IMR-90 (cell line): ENCODE results near the gene PIGU.

Source experiments
- BHLHE40 ChIP-seq: fragments of 150-350 bp; IDR thresholded peaks from 2 replicates; pipeline ENCODE4 v1.6.1; 2016; ENCODE audit warnings: mild to moderate bottlenecking, low read depth, low read length
- CEBPB ChIP-seq: IDR thresholded peaks from 2 replicates; pipeline ENCODE4 v1.6.1; 2012; ENCODE audit warnings: low read depth, low read length, improper control_type of control experiment
- FOS ChIP-seq: fragments of 150-350 bp; IDR thresholded peaks from 2 replicates; pipeline ENCODE4 v1.6.1; 2016; ENCODE audit warnings: low read depth, low read length
- MAFK ChIP-seq: IDR thresholded peaks from 2 replicates; pipeline ENCODE4 v1.6.1; 2012; ENCODE audit warnings: low read depth, low read length, improper control_type of control experiment
- MAZ ChIP-seq: IDR thresholded peaks from 2 replicates; pipeline ENCODE4 v1.6.1; 2012; ENCODE audit warnings: low read depth, mild to moderate bottlenecking, low read length, improper control_type of control experiment, moderate library complexity, borderline replicate concordance
- MXI1 ChIP-seq: IDR thresholded peaks from 2 replicates; pipeline ENCODE4 v1.6.1; 2012; ENCODE audit warnings: low read depth, mild to moderate bottlenecking, low read length, moderate library complexity, borderline replicate concordance
- POLR2A ChIP-seq: IDR thresholded peaks from 2 replicates; pipeline ENCODE4 v1.6.1; 2012; ENCODE audit warnings: mild to moderate bottlenecking, low read depth, low read length
- RAD21 ChIP-seq: IDR thresholded peaks from 2 replicates; pipeline ENCODE4 v1.6.1; 2012; ENCODE audit warnings: low read length, improper control_type of control experiment
- RFX5 ChIP-seq: IDR thresholded peaks from 2 replicates; pipeline ENCODE4 v1.8.0; 2012; ENCODE audit warnings: low read depth, mild to moderate bottlenecking, low read length, moderate library complexity
- TF ChIP-seq, protein P1 (sequence below): conservative IDR thresholded peaks from 2 replicates; pipeline ENCODE4 v1.5.1; 2012; ENCODE audit warnings: mild to moderate bottlenecking, low read depth, low read length, improper control_type of control experiment
- TF ChIP-seq, protein P2 (sequence below): fragments of 150-350 bp; IDR thresholded peaks from 2 replicates; pipeline ENCODE4 v1.6.1; 2016; ENCODE audit warnings: low read depth, mild to moderate bottlenecking, low read length, moderate library complexity, borderline replicate concordance
- TF ChIP-seq, protein P3 (sequence below): fragments of 150-350 bp; IDR thresholded peaks from 2 replicates; pipeline ENCODE4 v1.6.1; 2017; ENCODE audit warnings: mild to moderate bottlenecking, antibody characterized with exemption, low read length, low read depth

DNA sequence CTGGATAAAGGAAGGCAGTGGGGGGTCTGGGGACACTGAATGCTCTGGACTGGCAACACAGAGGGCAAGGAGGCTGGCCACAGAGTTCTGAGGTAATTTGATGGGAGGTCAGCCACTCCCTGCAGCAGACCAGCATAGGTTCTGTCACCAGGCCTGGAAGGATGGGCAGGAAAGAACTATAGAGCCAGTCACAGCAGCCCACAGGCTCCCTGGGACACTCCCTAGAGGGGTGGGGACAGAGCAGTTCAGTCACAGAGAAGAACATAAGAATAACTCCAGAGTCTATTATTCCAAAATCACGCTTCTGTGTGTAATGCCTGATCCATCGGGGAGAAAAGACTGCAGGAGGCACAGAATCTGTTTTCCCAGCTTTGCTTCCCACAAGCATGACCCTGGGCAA is 141.0 kb downstream of the PIGU start:
- TF ChIP-seq, protein P1, sequence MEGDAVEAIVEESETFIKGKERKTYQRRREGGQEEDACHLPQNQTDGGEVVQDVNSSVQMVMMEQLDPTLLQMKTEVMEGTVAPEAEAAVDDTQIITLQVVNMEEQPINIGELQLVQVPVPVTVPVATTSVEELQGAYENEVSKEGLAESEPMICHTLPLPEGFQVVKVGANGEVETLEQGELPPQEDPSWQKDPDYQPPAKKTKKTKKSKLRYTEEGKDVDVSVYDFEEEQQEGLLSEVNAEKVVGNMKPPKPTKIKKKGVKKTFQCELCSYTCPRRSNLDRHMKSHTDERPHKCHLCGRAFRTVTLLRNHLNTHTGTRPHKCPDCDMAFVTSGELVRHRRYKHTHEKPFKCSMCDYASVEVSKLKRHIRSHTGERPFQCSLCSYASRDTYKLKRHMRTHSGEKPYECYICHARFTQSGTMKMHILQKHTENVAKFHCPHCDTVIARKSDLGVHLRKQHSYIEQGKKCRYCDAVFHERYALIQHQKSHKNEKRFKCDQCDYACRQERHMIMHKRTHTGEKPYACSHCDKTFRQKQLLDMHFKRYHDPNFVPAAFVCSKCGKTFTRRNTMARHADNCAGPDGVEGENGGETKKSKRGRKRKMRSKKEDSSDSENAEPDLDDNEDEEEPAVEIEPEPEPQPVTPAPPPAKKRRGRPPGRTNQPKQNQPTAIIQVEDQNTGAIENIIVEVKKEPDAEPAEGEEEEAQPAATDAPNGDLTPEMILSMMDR = no peak
- TF ChIP-seq, protein P2, sequence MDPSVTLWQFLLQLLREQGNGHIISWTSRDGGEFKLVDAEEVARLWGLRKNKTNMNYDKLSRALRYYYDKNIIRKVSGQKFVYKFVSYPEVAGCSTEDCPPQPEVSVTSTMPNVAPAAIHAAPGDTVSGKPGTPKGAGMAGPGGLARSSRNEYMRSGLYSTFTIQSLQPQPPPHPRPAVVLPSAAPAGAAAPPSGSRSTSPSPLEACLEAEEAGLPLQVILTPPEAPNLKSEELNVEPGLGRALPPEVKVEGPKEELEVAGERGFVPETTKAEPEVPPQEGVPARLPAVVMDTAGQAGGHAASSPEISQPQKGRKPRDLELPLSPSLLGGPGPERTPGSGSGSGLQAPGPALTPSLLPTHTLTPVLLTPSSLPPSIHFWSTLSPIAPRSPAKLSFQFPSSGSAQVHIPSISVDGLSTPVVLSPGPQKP = no peak
- no peak for TF ChIP-seq RFX5
- no peak for TF ChIP-seq RAD21
- no peak for TF ChIP-seq POLR2A
- no peak for TF ChIP-seq MXI1
- TF ChIP-seq, protein P3, sequence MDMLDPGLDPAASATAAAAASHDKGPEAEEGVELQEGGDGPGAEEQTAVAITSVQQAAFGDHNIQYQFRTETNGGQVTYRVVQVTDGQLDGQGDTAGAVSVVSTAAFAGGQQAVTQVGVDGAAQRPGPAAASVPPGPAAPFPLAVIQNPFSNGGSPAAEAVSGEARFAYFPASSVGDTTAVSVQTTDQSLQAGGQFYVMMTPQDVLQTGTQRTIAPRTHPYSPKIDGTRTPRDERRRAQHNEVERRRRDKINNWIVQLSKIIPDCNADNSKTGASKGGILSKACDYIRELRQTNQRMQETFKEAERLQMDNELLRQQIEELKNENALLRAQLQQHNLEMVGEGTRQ = no peak
- TF ChIP-seq CEBPB = no peak
- no peak for TF ChIP-seq MAZ
- no peak for TF ChIP-seq BHLHE40
- TF ChIP-seq MAFK = no peak
- no peak for TF ChIP-seq FOS
